AG10803 (cell line): Measurements from ENCODE around the gene LINGO1.
A peak's percentile ranks its signal among the peaks of the same experiment; 100 is the strongest.

ENCODE experiments used
- DNase-seq: peaks from one replicate; pipeline ENCODE4 v3.0.0; 2010; ENCODE audit warnings: low read depth
- H3K4me3 ChIP-seq: 2 replicates; pipeline ENCODE4 v1.5.1; 2011; ENCODE audit warnings: mild to moderate bottlenecking, low read length, control low read depth
- TF ChIP-seq, protein P1 (sequence below): conservative IDR thresholded peaks from 2 replicates; pipeline ENCODE4 v1.5.1; 2011; ENCODE audit warnings: mild to moderate bottlenecking, low read length, control low read depth, inconsistent platforms

The LINGO1 gene

DNA sequence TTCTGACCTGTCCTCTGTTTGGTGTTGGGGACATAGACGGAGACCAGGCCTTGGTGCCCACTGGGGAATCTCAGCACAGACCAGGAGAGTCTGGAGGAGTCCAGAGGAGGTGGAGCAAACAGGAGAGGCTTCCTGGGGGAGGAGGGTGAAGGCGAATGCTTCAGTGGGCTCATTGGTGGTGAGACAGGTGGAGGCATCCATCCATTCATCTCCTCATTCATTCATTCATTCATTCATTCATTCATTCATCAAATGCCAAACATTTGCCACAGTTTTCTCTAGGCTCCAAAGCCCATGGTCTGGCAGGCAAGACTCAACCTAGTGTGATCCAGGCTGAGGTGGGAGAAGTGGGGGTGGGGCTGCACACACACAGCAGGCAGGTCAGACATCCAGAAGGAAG lies 7.9 kb upstream of the LINGO1 start:
- TF ChIP-seq, protein P1, sequence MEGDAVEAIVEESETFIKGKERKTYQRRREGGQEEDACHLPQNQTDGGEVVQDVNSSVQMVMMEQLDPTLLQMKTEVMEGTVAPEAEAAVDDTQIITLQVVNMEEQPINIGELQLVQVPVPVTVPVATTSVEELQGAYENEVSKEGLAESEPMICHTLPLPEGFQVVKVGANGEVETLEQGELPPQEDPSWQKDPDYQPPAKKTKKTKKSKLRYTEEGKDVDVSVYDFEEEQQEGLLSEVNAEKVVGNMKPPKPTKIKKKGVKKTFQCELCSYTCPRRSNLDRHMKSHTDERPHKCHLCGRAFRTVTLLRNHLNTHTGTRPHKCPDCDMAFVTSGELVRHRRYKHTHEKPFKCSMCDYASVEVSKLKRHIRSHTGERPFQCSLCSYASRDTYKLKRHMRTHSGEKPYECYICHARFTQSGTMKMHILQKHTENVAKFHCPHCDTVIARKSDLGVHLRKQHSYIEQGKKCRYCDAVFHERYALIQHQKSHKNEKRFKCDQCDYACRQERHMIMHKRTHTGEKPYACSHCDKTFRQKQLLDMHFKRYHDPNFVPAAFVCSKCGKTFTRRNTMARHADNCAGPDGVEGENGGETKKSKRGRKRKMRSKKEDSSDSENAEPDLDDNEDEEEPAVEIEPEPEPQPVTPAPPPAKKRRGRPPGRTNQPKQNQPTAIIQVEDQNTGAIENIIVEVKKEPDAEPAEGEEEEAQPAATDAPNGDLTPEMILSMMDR: no peak
- DNase-seq: no peak
- no peak overlapping the region for H3K4me3 ChIP-seq

DNA sequence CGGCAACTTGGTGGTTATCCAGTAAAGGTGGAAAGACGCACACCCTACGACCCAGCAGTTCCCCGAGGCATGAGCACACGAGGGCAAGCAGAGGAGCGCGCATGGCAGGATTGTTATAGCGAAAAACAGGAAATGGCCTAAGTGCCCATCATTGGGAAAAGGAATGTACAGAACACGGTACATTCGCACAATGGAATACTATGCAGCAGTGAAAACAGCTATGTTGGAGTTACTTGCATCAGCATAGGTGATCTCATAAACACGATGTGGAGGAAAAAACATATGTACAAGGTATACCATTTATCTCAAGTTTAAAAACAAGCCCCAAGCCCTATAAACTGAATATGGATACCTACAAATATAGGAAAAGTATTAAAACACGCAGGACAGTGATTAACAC lies 6.7 kb upstream of the LINGO1 start:
- TF ChIP-seq, protein P1: no peak
- H3K4me3 ChIP-seq: no peak overlapping the region
- DNase-seq: no peak

DNA sequence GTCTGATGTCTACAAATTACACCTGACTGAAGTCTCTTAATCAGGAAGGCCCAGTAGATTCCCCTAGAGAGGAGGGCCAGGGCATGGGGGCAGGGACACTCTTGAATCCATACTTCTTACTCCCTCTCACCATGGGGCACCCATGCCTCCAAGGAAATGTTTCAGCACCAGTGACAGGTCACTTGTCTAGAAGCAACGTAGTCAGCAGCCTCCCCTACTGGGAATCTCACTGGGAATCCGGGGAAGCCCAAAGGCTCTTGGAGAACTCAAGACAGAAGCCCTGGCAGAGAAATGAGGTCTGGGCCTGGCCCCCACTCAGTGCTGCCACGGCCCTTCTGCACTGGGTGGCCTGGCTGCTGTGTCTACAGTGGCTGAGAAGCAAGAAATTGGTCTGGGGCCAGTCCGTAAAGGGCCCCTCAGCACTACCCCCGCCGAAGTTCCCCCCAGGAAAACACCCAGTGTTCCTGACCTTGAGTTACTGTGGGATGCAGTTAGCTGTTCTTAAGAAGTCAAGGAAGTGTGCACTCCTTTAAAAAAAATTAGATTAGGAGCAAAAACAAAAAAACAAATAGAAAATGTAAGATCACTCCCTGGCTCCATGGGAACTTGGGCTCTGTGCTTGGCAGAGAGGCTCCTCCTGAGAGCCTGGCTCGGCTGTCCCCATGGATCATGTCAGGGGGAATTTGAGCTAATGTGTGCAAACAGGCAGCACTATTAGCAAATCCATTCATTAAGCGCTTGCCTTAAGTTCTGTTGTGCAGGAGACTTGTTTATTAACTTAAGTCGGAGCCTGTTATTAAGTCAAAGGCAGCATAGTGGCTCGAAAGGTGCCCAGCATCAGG lies 5.4 kb upstream of the LINGO1 start:
- no peak overlapping the region for H3K4me3 ChIP-seq
- DNase-seq: no peak
- TF ChIP-seq, protein P1: no peak

DNA sequence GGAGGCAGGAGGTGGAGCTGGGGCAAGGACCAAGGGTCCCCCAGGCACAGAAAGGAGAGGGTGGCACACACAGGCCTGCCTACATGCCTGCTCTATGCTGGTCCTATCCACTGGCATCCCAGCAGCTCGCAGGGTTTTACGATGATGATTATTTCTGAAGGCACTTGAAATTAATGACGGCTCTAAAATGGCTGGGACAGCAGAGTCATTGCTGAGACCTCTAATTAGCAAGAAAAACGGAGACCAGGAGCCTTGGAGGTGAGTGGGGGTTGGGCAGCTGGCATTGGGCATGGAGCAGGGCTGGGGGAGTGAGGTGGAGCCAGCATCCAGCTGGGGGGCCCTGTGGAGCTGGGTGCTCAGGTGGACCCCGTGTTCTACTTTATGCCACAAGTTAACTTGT lies 3.5 kb upstream of the LINGO1 start:
- TF ChIP-seq, protein P1: no peak
- DNase-seq: no peak
- no peak overlapping the region for H3K4me3 ChIP-seq

DNA sequence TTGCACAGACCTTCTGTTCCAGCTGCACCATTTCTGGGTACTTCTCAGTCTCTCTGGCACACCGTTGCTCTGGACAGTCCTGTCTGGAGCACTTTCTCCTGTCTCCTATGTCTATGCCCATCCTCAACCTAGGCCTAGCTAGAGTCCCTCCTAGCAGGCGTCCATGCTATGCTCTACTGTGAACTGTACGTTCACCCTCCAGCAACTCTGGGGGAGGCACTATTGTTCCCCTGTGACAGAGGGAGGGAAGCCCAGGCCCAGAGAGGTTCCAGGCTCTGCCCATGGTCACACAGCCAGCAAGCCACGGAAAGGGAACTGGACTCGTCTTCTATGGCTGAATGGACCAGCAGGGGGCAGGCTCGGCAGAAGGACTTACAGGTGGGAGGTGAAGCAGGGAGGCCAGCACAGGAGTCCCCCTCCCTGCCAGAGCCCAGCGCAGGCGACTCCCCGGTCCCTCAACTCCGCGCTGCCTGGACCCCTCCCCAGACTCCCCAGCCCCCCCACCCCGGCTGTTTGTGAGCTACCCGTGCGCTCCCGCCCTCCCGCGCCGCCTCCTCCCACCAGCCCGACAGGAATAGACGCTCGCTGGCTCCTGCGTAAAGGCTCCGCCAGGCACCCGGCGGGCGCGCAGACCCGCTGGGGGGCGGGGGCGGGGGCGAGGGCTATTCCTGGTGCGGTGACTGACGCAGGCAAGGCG lies 1.7 kb upstream of the LINGO1 start:
- no peak overlapping the region for H3K4me3 ChIP-seq
- DNase-seq: peak; percentile 23
- TF ChIP-seq, protein P1: peak; percentile 46

DNA sequence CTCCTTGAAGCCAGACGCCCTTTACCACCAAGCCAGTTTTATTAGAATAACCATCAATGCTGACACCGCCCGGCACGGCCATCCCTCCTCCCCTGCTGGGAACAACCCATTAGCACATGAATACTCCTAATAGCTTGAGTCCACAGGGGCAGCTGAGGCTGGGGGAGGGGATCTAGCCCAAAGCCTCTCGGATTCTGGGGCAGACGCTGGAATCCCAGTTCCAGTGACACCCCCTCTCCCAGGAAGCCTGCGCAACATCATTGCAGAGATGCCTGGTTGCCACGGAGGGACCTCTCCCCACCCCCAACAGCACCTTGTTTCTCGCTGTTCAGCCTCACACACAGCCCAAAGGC lies 1.2 kb upstream of the LINGO1 start:
- no peak overlapping the region for H3K4me3 ChIP-seq
- no peak for DNase-seq
- TF ChIP-seq, protein P1: no peak
